Upper lobe of right lung (tissue), 1 donor: Measurements from ENCODE around the gene NMT1. TPM values are rescaled to one million over a fixed set of nuclear protein-coding genes. Genes with fewer than 3 reads are reported as not detected.

Experiments used
- ATAC-seq: fragments of 200-7000 bp; cut with Tn5 transposase; one replicate; pipeline ENCODE4 v1.9.1; 2020; ENCODE audit warnings: mild to moderate bottlenecking, moderate library complexity
- DNase-seq: peaks from one replicate; pipeline ENCODE4 v3.0.0-alpha.2; 2020
- H3K27ac ChIP-seq: fragments of 200-600 bp; one replicate; pipeline ENCODE4 v1.8.0; 2022
- H3K27me3 ChIP-seq: fragments of 200-600 bp; one replicate; pipeline ENCODE4 v1.8.0; 2022; ENCODE audit warnings: mild to moderate bottlenecking
- H3K36me3 ChIP-seq: fragments of 200-600 bp; one replicate; pipeline ENCODE4 v1.8.0; 2022
- H3K4me1 ChIP-seq: fragments of 200-600 bp; one replicate; pipeline ENCODE4 v1.8.0; 2022
- H3K4me3 ChIP-seq: fragments of 200-600 bp; one replicate; pipeline ENCODE4 v1.8.0; 2022; ENCODE audit warnings: mild to moderate bottlenecking
- H3K9me3 ChIP-seq: fragments of 200-600 bp; one replicate; pipeline ENCODE4 v1.8.0; 2022
- intact Hi-C: fragments of 100-400 bp; cut with DNase I; formaldehyde crosslinking; loops from one replicate; pipeline ENCODE4 v1.11.0; 2022
- total RNA-seq: library from RNA; stranded (reverse); fragmentation: NEBNext Ultra II Directional; extraction: Animal tissue kit (Norgen Biotek cat#: 25700); gene quantifications from one replicate; pipeline ENCODE4 v1.2.1, GENCODE V29; 2021
- TF ChIP-seq, protein P1 (sequence below): fragments of 200-600 bp; IDR thresholded peaks from one replicate; pipeline ENCODE4 v1.8.0; 2022; ENCODE audit warnings: antibody characterized with exemption
- donor health status: DM: no; HTN: yes; CAD: no; lungs with severe emphysema.

Gene NMT1
- total RNA-seq, 1 donor from 2014 or later, result 107 TPM

GRCh38 chr17:45148183-45149036 lies 87.3 kb downstream of the NMT1 start, which contains the start of gene HEXIM1:
Gene HEXIM1 (plus strand): TSS chr17:45148475. CDS start chr17:45149191, 716 bp downstream.
- no peaks in the 10 kb centered on the region for H3K27me3 ChIP-seq
- intact Hi-C loops, result no loop called here
- peak within 1 kb of the TSS; percentile 87 for H3K4me3 ChIP-seq
- peak within 1 kb of the TSS; percentile 100 for H3K27ac ChIP-seq
- ATAC-seq, result peak; percentile 88
- peak; percentile 99 for DNase-seq
- peaks cover 45% of the 10 kb centered on the region for H3K4me1 ChIP-seq
- H3K9me3 ChIP-seq, result no peaks in the 10 kb centered on the region
- TF ChIP-seq, protein P1, sequence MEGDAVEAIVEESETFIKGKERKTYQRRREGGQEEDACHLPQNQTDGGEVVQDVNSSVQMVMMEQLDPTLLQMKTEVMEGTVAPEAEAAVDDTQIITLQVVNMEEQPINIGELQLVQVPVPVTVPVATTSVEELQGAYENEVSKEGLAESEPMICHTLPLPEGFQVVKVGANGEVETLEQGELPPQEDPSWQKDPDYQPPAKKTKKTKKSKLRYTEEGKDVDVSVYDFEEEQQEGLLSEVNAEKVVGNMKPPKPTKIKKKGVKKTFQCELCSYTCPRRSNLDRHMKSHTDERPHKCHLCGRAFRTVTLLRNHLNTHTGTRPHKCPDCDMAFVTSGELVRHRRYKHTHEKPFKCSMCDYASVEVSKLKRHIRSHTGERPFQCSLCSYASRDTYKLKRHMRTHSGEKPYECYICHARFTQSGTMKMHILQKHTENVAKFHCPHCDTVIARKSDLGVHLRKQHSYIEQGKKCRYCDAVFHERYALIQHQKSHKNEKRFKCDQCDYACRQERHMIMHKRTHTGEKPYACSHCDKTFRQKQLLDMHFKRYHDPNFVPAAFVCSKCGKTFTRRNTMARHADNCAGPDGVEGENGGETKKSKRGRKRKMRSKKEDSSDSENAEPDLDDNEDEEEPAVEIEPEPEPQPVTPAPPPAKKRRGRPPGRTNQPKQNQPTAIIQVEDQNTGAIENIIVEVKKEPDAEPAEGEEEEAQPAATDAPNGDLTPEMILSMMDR, result no peak
- H3K36me3 ChIP-seq, result no peaks in the 10 kb centered on the region

DNA sequence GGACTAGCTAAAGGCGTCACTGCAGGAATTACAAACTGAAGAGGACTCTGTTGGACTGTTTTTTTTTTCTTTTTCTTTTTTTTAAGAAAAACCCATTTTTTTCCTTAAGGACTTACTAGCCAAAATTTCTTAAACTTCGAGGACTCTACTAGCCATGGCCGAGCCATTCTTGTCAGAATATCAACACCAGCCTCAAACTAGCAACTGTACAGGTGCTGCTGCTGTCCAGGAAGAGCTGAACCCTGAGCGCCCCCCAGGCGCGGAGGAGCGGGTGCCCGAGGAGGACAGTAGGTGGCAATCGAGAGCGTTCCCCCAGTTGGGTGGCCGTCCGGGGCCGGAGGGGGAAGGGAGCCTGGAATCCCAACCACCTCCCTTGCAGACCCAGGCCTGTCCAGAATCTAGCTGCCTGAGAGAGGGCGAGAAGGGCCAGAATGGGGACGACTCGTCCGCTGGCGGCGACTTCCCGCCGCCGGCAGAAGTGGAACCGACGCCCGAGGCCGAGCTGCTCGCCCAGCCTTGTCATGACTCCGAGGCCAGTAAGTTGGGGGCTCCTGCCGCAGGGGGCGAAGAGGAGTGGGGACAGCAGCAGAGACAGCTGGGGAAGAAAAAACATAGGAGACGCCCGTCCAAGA lies 88.0 kb downstream of the NMT1 start:
- peak overlapping the region; percentile 87 for H3K4me3 ChIP-seq
- no peaks in the 10 kb centered on the region for H3K27me3 ChIP-seq
- peak; percentile 93 for DNase-seq
- peaks cover 37% of the 10 kb centered on the region for H3K4me1 ChIP-seq
- TF ChIP-seq, protein P1, result peak; percentile 82
- H3K36me3 ChIP-seq, result no peaks in the 10 kb centered on the region
- intact Hi-C loops, result no loop called here
- peak overlapping the region; percentile 92 for H3K27ac ChIP-seq
- H3K9me3 ChIP-seq, result no peaks in the 10 kb centered on the region
- peak; percentile 63 for ATAC-seq

GRCh38 chr17:45149669-45150664 lies 88.8 kb downstream of the NMT1 start:
- Histone ChIP-seq H3K27ac (peak overlapping the region; percentile 92), H3K4me3 (peak overlapping the region; percentile 87), H3K4me1 (peaks cover 32% of the 10 kb centered on the region), H3K36me3 (no peaks in the 10 kb centered on the region), H3K27me3 (no peaks in the 10 kb centered on the region), H3K9me3 (no peaks in the 10 kb centered on the region)
- TF ChIP-seq, protein P1, result no peak
- ATAC-seq (peak; percentile 2), DNase-seq (peak; percentile 85)
- intact Hi-C loops, result no loop called here

DNA sequence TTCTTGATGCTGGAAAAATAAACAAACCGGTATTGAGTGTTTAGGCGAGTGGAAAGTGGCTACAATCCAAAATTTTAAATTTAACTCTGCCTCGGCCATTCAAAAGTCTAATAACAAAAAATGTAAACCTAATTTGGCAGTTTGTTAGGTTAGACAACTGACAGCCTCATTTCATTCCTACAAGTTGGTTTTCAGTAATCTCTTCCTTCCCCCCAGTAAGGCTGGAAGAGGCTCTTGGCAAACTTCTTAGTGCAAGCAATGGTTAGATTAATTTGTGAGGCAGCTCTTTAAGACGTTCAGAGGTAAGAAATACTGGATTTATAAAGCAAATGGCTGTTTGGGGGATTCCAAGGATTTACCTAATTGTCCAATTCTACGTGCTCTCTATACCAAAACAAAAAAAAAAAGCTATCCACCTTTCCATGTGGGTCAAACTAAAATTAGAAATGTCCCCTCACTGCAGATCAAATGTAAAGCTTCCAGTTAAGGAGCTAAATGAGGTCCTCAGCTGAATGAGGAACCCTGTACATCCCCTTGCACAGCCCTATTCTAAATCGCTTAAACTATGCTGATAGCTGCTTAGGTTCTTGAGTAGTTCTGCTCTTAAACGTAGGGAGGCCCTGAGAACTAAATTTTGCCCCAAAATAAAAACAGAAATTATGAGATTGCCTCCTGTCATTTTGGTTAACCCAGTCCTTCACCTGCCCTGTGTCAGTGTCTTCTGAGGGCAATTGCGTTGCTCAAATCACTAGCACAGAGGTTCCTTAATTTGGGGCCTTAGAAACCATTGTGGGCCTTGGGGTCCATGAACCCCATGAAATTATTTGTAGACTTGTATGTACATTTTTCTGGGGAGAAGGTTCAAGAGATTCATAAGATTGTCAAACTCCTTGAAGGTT lies 90.0 kb downstream of the NMT1 start:
- intact Hi-C loops, result no loop called here
- H3K27me3 ChIP-seq, result no peaks in the 10 kb centered on the region
- DNase-seq (no peak), ATAC-seq (no peak)
- peak overlapping the region; percentile 87 for H3K4me3 ChIP-seq
- no peaks in the 10 kb centered on the region for H3K9me3 ChIP-seq
- H3K4me1 ChIP-seq, result peaks cover 38% of the 10 kb centered on the region
- TF ChIP-seq, protein P1, result no peak
- H3K36me3 ChIP-seq, result no peaks in the 10 kb centered on the region
- peak overlapping the region; percentile 1 for H3K27ac ChIP-seq
